UCSD-AML1 (cell line): Measurements from ENCODE around the gene ATRNL1.

Experiments used
- DNase-seq: peaks from one replicate; lab custom pipeline; 2025; ENCODE audit not compliant: unreplicated experiment; lab: John Stamatoyannopoulos, UW

The ATRNL1 gene

DNA sequence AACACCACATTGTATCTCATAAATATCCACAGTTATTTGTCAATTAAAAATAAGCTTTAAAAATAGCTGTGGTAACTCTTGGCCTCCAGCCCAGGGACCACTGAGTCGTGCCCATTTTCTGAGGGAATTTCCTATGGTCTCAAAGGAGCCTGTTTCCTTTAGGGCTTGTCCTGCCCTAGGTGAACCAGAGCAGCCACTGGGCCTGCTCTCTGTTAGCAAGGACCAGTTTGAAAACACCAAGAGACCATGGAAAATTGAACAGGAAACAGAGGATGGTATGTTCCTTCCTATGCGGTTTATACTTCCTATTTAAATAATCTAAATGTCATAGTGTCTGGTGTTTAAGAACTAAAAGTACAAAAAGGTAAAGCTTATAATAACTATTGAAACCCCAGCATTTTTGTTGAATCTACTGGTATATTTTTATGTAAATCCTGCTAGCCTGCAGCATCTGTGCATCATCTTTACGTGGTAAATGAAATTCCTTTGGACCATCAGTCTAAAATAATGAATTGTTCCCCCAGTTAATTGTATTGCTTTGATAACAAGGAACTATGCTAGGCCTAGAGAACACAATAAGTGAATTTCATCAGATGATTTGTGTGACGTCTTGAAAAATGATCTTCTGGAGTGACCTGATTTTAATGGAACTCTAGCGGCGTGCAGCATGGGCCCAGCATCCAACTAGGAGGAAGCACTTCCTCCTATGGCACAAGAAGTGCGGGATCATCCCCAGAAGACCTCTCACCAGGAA lies 846.1 kb downstream of the ATRNL1 start:
- peak; percentile 44 for DNase-seq

DNA sequence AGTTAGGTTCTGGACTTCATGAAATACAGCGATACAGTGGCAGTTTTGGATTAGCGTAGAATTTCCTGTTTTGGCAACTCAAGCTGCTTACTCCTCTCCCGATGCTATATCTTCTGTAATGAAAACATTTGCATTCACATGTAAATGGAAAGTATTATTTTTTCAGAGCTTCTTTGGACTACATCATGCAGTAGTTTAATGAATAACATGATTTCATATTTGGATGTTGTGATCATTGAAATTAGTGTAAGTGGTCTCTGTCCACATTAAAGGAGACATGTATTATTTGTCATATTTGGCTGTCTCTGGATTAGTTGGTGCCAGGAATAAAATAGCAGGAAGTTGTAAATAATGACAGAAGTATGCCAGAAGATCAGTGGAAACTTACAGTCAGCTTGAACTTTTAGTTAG lies 848.2 kb downstream of the ATRNL1 start:
- DNase-seq: no peak

DNA sequence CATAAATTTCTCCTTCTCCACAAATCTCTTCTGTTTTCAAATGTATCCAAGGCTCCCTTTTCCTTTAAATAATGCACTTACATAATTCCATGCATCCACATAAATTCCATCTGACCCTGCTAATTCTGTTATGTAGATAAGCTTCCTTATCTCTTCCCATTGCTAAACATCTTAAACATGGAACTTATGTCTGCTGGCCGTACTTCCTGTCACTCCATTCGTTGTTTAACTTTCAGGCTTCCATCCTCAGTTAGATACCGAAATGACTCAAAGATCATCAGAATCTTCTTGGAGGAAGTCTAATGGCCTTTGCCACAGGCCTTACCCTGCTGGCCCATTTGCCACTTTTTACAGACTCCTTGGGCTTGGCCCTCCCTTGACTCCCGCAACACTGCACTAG lies 848.9 kb downstream of the ATRNL1 start:
- DNase-seq: no peak

DNA sequence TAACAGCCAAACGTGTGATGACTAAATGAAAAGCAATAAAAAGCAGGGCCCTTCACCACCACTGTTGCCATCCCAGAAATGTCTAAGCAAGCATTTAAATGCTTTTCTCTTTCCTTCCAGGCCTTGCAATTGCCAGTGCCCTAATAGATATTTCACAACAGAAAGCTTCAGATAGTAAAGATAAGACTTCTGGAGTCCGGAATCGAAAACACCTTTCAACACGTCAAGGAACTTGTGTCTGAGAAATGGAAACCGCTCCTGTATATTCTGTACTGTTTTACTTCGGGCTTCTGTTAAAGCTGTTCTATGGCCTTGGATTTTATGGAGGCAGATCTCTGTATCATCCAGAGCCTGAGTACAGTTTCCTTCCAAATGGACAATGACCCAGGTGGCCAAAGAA lies 851.4 kb downstream of the ATRNL1 start:
- no peak for DNase-seq

DNA sequence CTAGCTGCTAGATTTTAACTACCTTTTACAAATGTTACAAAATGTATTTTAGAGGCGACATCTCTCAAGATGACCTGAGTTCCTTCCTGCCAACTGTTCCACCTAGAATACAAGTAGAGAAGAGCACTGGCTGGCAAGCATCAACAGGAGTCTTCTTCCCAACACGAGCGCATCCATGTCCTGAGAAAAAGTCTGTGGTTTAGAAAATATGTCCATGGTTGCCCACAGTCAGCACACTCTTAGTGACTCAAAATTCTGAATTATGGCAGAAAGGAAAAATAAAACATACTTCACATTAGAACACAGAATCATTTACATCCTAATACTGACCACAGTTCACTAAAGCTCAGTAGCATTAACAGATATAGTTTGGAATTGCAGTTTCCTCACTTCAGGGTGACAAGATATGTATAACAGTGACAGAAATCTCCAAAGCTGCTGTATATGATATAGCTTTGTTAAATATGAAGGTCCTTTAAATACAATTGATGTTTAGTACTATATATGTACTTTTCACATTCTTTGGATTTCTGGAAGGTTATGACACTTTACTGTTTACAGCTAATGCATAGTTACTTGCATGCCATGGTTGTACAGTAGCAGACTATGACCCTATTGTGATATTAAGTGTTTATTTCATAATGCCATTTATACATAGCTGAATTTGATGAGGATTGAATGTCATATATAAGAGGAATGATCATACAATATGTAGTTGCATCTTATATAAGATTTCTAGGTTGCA lies 852.7 kb downstream of the ATRNL1 start:
- no peak for DNase-seq

DNA sequence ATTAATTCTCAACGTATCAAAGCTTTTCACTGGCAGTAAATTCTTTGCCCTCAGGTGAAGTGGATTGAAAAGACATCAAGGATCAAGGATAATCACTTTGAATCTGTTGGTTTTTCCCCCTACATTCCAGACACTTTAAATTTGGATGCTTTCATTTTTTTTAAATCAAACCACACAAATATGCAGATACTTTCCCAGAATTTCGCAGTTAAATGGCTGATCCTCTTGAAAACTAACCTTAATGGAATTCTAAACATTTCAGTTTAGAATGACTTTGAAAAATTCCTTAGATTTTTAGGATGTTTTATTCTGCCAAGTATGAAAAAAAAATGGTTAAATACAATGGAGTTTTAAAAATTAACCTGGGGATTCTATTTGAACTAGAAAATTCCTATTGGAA lies 853.9 kb downstream of the ATRNL1 start:
- no peak for DNase-seq

DNA sequence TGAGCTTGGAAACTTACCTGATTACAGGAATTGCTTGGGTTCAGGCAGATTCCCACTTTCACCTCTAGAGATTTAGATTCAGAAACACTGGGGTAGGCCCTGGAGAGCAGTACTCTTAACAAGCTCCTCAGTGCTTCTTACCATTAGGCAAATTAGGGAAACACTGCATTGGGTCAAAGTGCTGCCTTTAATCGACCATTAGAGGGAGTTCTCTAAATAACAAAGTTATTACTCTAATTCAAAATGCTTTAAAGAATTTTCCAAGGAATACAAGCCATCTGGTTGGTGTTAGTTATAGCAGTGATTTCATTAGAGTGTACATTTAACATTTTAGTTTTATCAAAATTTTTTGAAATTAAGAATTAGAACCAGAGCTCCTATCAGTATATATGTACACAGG lies 855.3 kb downstream of the ATRNL1 start:
- no peak for DNase-seq

DNA sequence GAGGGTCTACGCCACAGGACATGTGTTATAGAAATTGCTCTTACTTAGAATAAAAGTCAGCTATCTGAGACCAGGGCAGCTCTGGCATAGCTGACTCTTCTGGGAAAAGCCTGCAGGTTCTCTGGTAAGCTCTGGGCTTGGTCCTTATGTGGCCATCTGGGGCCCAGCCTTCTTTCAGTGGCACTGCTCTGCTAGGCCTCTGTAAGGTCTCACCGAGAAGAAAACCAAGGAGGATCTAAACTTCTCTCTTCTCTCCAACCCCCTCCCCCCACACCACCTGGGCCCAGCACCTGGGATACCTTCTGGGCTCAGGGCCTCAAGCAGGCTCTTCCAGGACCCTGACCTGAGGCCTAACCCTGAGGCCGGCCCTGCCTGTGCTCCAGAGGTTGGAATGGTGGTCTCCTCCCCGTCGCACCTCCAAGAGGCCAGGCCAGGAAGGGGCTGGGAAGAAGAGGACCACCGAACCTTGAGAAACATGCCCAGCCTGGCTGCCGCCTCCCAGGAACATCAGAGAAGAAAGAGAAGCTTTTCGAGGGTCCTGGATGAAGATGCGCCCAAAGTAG lies 856.2 kb downstream of the ATRNL1 start:
- DNase-seq: no peak

DNA sequence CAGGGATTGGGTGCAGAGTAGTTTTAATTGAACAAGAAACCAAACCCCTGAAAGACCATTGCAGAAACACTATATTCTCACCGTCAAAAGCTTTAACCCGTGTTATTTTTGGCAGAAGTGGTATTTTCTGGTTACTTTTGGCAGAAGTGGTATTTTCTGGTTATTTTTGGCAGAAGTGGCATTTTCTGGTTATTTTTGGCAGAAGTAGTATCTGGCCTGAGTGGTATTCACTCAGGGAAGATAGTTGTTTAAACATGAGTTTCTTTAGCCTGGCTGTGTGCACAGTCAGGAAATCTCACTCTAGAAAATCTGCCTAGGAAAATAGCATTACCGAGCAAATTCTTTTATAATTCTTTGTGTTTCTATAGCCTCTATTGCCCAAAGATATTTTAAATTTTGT lies 857.2 kb downstream of the ATRNL1 start:
- no peak for DNase-seq

DNA sequence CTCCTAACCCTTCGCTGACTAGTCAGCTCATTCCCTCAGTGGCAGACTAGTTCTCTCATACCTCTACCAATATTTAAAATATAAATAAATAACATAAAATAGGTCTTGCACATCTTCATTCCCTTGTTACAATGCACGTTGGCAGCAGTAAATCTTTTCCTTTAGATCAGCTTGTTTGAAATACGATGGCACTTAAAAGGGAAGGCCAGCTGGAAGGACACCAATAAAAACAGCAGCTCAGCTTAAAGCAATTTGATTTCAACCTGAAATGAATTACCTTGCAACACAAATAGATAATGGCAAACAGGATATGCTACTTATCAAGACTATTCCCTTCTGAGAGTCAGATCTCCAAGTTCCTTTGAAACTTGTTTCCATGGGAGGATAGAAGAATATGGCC lies 858.1 kb downstream of the ATRNL1 start:
- DNase-seq: no peak

DNA sequence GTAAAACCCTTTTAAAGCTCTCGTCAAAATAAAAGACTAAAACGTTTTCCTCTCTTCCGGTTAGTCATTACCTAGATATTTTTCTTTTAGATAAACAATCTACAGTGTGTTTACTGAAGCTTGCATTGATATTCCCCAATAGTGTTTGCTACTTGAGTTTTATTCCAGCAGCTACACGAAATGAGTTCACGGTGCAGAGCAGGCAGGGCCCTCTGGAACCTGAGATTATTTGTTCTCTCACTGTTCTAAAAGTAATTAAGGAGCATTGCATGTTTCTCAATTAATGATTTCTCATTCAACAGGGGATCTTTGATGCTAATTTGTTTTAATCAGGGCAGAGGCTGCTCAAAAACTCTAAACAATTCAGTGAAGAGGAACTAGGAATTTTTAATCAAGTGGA lies 860.1 kb downstream of the ATRNL1 start:
- no peak for DNase-seq

DNA sequence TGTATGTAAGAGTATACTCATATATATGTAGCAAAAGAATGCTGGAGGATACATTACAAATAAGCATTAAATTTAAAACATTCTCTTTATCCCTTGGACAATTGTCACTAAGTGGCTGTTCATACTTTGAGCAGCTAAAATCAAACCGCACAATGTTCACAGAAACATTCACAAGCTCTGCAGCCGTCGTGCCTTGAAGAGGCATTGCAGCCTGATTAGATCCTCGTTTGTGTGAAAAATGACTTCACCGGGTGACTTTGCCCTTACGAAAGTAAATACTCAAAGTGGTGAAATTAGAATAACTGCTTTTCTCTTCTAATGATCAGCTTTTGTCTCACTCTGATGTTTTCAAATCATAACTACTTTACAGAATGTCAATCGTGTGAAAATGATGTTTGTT lies 860.8 kb downstream of the ATRNL1 start:
- no peak for DNase-seq

DNA sequence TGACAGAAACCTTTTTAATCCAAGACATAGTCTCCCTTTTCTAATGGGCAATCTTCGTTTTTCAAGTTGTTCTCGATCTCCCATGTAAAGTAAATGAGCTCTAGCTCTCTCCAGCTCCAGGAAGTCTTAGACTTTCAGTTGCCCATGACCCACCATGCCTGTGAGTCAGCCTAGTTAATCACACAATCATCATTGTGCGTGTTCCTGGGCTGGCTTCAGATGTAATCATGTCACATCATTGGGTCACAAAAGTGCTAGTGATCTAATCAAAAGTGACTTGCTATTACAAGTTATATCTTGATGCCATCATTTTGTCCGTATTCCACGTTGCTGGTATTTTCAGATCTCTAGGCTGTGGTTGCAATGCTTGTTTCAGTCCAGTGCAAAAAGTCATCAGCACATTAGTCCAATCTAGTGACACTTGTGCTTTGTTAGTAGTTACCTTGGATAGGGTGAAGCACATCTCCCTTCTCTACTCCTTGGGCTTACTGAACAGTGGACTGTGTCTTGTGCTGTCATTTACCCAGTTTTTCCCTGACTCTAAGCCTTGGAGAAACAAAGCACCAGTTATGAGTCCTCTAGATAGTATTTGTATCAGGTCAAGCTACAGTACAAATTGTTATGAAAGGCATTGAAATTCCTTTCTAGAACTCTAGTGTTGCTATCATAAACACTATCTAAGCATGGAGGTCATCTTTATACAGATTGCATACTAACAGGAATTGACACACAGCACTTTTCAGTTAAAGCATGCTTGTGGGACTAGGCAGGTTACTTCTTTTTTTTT lies 863.3 kb downstream of the ATRNL1 start:
- no peak for DNase-seq

DNA sequence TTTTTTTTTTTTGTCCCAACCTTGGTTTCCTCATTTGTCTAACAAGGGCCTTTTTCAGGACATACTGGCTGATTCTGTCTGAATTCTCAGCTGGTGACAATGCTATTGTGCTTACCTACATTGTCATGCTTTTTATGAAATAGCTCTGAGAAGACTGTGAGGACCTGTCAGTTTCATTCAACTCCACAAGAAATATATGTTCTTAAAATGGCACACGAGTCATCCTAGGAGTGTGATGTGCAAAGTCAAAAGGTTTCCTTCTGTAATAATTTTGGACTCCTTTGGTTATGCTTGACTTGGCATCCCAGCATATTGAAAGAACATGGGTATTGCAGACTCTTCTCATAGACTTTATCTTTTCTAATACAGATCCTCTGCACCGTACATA lies 863.8 kb downstream of the ATRNL1 start:
- DNase-seq: no peak

DNA sequence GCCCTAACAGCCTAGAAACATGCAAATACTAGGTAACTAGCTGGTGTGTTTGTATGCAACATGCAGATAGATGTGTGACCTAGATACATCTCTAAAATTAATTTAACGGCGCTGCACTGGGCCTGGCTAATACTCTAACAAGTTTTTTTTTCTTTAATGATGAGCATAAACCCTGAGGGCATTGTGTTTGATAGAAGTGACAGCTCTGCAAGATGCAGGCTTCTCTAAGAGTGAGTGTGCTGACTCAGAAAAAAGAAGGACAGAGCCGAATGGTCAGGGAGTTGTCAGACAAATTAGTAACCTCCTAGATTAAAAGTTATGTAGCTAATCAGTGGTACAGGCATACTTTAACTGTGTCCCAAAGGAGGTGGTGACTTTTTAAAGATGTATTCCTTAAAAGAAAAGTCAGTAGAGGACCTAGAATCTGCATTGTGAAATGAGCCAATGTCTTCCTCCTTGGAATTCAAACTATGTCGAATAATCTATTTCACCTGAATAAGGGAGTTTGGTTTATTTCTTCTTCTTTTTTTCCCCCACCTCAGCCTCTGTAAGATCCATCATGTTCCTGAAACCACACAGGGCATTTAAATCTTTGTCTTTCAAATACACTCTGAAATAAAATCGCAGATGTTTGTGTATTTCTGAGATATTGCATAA lies 864.7 kb downstream of the ATRNL1 start:
- no peak for DNase-seq

DNA sequence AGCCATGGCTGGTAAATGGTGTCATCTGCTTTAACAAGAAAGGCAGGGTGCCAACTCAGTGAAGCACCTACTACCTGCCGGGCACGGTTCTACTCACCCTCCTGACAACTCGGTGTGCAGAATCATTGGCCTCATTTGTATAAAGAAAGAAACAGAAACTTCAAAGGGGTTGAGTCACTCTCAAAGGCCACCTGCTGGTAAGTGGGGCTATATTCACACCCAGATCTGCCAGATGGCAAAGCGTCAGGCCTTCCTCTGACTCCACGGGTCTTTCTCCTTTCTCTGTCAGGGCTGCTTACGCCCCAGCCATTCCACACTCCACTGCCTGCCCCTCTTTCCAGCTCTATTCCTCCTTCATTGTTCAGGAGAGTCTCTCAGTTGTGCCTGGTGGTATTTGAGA lies 870.7 kb downstream of the ATRNL1 start:
- no peak for DNase-seq

DNA sequence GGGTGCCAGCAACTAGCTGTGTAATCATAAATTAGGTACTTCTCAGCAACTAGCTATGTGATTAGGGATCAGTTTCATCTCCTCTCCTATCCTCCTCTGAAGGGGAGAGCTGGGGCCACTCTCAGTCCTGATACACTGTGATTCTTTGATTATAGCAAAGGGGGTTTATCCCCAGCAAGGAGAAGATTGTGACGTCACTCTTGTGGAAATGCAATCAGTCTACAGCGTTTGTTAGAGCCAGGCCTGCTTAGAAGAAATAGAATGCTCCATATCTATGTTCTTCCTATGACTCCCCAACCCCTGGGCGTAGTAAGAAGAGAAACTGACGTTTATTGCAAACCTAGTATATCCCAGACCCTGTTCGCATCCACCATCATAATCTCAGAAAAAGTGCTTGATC lies 871.7 kb downstream of the ATRNL1 start:
- DNase-seq: no peak

DNA sequence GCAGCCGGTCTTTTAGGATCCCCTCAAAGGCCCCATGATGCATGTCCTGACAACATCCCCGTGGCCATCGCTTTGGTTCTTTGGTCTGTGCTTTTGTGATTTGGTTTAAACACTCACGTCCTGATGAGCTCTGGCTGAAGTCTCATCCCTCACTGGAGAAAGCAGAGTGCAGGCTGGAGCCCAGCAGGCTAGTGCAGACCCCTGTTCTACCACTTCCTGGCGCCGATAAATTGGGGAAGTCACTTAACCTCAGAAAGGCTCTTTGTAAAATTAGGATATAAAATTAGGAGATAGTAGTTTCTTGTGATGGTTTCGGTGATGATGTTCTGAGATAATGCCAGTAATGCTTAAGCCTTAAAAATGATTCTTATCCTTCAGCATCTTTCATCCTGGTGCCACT lies 872.2 kb downstream of the ATRNL1 start:
- DNase-seq: no peak

DNA sequence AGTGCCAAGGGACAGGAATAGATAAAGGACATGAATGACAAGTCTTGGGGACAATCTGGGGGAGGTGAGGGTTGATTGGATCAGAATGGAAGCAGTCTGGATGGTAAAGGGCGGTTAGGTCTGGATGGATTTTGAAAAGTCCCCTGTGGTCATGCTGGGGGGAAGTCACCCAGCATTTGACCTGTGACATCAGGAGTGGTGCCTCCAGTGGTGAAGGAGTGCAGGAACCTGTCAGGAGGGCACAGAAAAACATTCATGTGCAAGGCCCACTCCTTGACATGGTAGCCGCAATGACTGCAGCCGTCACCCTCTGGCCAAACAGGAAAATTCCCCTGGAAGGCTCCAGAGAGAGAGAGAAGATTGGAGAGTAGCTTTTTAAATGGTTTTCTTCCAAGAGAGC lies 875.1 kb downstream of the ATRNL1 start:
- DNase-seq: no peak

DNA sequence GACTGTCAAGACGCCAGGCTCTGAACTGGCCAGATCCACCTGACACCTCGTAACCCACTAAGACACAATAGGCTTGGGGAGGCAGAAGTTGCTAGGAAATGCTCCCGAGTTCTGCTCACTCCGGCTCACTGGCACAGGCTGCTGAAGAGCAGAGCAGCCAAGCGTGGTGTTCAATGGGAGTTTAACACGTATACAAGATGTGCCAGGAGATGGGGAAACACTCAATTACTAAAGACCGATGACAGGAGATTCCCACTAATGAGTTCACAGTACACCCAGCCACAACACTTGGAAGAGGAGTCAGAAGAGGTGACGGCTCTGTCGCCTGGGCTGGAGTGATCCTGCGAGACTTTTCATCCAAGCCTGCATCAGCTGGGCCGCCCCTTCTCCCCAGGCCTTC lies 876.4 kb downstream of the ATRNL1 start:
- DNase-seq: no peak

DNA sequence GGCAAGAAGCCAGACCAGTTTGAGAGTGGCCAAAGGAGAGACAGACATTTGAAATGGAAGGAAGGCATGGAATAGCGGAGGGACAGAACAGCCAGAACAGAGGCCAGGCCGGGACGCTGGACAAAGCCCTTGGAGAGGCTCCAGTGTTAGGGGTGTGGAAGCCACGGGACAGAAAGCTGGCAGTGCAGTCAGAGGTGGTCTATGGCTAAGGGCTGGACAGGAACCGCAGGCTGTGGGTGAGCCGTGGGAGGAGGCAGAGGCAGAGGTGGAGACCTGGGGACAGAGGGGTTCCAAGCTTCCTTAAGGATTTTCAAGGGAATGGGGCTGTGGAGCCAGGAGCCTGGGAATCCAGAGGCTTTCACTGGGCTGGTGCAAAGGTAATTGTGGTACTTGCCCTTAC lies 878.8 kb downstream of the ATRNL1 start:
- DNase-seq: no peak
